ENCODE results near the gene CPN1. TPM values are rescaled to one million over a fixed set of nuclear protein-coding genes. Genes with fewer than 3 reads are reported as not detected.

Gene CPN1
- total and polyA plus RNA-seq, 8 donors, result not detected

DNA sequence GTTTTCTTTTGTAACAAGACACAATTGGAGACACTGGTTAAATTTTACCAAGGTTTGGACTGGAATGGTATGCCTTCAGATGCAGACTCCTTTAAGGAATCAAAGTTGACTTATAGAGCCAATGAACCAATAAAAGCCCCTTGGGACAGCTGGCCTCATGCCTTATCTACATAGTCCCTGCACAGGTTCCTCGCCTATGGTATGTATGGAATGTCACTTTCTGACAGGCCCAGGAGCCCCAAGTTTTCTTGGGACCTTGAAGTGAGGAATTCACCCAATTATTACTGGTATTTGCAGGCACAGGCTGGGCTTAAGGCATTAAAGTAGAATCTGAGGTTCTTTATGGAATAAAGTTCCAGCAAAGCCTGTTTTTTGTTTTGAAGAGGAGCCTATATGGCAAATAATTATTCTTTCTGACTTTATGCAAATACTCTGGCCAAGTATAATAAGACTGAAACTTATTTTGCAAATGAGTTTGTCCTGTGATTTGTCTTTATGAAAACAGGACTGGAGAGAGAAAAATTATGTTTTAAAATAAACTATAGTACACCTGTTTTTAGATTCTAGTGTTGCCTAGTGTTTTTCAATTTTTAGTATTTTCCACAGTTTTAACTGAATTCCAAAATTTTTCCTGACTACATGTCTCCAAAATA is 47.8 kb downstream of the CPN1 start:
- no peak for DNase-seq
- Histone ChIP-seq H3K27ac (no peak overlapping the region), H3K36me3 (no peaks in the 10 kb centered on the region), H3K27me3 (no peaks in the 10 kb centered on the region), H3K9me3 (peaks cover 0 to 2% (median 0%) of the 10 kb centered on the region in 4 donors), H3K4me3 (no peak overlapping the region), H3K4me1 (peaks cover 0 to 9% (median 2%) of the 10 kb centered on the region in 4 donors)
- WGBS, 5 donors, result 41 to 61% (median 56%) methylated on average over 1 of the region's 1 CpG
- intact Hi-C loops (cut with DNase I; ENCODE audit: low total_unique reads), result no loop called here
- TF ChIP-seq EP300 (IDR thresholded peaks at IDR 0.05), result no peak
- no peak for TF ChIP-seq POLR2AphosphoS5 (IDR thresholded peaks at IDR 0.05)
- TF ChIP-seq, protein P1, sequence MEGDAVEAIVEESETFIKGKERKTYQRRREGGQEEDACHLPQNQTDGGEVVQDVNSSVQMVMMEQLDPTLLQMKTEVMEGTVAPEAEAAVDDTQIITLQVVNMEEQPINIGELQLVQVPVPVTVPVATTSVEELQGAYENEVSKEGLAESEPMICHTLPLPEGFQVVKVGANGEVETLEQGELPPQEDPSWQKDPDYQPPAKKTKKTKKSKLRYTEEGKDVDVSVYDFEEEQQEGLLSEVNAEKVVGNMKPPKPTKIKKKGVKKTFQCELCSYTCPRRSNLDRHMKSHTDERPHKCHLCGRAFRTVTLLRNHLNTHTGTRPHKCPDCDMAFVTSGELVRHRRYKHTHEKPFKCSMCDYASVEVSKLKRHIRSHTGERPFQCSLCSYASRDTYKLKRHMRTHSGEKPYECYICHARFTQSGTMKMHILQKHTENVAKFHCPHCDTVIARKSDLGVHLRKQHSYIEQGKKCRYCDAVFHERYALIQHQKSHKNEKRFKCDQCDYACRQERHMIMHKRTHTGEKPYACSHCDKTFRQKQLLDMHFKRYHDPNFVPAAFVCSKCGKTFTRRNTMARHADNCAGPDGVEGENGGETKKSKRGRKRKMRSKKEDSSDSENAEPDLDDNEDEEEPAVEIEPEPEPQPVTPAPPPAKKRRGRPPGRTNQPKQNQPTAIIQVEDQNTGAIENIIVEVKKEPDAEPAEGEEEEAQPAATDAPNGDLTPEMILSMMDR (IDR thresholded peaks at IDR 0.05), result no peak

DNA sequence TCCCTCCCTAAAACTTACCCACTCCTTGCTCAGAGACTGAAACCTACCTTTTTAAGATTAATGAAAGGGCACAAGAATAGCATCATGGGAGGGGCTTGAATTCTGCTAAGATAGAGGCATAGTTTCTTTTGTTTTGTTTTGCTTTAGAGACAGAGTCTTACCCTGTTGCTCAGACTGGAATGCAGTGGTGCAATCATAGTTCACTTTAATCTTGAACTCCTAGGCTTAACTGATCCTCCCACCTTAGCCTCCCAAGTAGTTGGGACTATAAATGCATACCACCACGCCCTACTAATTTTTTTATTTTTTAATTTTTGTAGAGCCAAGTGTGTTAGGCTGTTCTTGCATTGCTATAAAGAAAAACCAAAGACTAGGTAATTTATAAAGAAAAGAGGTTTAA is 54.3 kb downstream of the CPN1 start:
- TF ChIP-seq EP300 (IDR thresholded peaks at IDR 0.05) (no peak), POLR2A (IDR thresholded peaks at IDR 0.05) (no peak), POLR2AphosphoS5 (IDR thresholded peaks at IDR 0.05) (no peak)
- TF ChIP-seq, protein P1 (IDR thresholded peaks at IDR 0.05), result no peak
- Histone ChIP-seq H3K27me3 (no peaks in the 10 kb centered on the region), H3K4me3 (no peak overlapping the region), H3K4me1 (no peaks in the 10 kb centered on the region), H3K27ac (no peak overlapping the region), H3K36me3 (no peaks in the 10 kb centered on the region), H3K9me3 (peaks cover 3 to 25% (median 12%) of the 10 kb centered on the region in 4 donors)
- intact Hi-C loops (cut with DNase I; ENCODE audit: low total_unique reads), result no loop called here
- 83 to 100% (median 96%) methylated on average over 1 of the region's 1 CpG for WGBS, 5 donors
- no peak for DNase-seq

DNA sequence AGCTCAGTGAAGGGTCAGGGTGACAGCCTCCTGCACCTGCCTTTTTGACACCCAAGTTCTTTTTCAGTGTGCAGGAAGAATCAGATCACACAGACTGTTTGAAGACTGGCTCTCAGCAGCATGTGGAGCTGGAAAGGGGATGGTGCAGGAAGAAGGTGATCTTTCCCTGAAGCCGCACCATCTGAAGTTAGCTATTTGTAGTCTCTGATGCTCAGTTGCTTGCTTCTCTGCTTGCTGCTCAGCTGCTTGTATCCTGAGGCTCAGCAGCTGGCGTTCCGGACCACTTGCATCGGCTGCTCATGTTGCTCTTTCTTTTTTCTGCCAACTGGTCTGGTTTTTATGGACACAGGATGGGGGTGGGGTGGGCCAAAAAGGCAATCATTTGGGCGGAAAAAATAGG is 56.1 kb downstream of the CPN1 start:
- Histone ChIP-seq H3K4me1 (peaks cover 2 to 5% (median 5%) of the 10 kb centered on the region in 4 donors), H3K4me3 (no peak overlapping the region), H3K27me3 (no peaks in the 10 kb centered on the region), H3K36me3 (no peaks in the 10 kb centered on the region), H3K27ac (no peak overlapping the region), H3K9me3 (peaks cover 3 to 25% (median 12%) of the 10 kb centered on the region in 4 donors)
- 77 to 85% (median 80%) methylated on average over 5 of the region's 5 CpGs for WGBS, 5 donors
- TF ChIP-seq POLR2A (IDR thresholded peaks at IDR 0.05) (no peak), POLR2AphosphoS5 (IDR thresholded peaks at IDR 0.05) (no peak), EP300 (IDR thresholded peaks at IDR 0.05) (no peak)
- TF ChIP-seq, protein P1 (IDR thresholded peaks at IDR 0.05), result no peak
- no peak for DNase-seq
- intact Hi-C loops (cut with DNase I; ENCODE audit: low total_unique reads), result no loop called here

DNA sequence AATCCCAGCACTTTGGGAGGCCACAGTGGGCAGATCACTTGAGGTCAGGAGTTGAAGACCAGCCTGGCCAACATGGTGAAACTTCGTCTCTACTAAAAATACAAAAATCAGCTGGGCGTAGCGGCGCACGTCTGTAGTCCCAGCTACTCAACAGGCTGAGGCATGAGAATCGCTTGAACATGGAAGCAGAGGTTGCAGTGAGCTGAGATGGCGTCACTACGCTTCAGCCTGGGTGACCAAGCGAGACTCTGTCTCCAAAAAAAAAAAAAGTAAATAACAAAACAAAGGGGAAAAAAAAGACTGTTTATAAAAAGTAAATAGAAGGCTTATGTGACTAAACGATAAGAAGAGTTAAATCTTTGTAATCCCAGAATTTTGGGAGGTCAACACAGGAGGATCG is 56.9 kb downstream of the CPN1 start:
- Histone ChIP-seq H3K36me3 (no peaks in the 10 kb centered on the region), H3K9me3 (peaks cover 3 to 25% (median 12%) of the 10 kb centered on the region in 4 donors), H3K27ac (no peak overlapping the region), H3K4me1 (peaks cover 10 to 14% (median 12%) of the 10 kb centered on the region in 4 donors), H3K4me3 (no peak overlapping the region), H3K27me3 (no peaks in the 10 kb centered on the region)
- TF ChIP-seq EP300 (IDR thresholded peaks at IDR 0.05), result no peak
- TF ChIP-seq POLR2AphosphoS5 (IDR thresholded peaks at IDR 0.05), result no peak
- TF ChIP-seq, protein P1 (IDR thresholded peaks at IDR 0.05), result no peak
- TF ChIP-seq POLR2A (IDR thresholded peaks at IDR 0.05), result no peak
- DNase-seq, result no peak
- intact Hi-C loops (cut with DNase I; ENCODE audit: low total_unique reads), result no loop called here
- 73 to 86% (median 77%) methylated on average over 11 of the region's 11 CpGs for WGBS, 5 donors

Measured in stomach (tissue), 9 donors.